Heart left ventricle (tissue), 16 donors: ENCODE measurements around the gene LYPLA2. TPM values are rescaled to one million over a fixed set of nuclear protein-coding genes. Genes with fewer than 3 reads are reported as not detected.
"Not testable (repeated sequence)": the region's sequence is repeated elsewhere in the genome, so short reads cannot be mapped to it uniquely, and the experiment has no call there.

Experiments used
- ATAC-seq, 4 donors: fragments of 200-7000 bp; cut with Tn5 transposase; one replicate each; pipeline ENCODE4 v1.9.1; 2020 to 2022; ENCODE audit warnings: moderate library complexity in 4 of 4, mild to moderate bottlenecking in 3 of 4, moderate number of reproducible peaks in 1 of 4
- DNase-seq, 5 donors: peaks; one replicate each; pipeline ENCODE4 v3.0.0-alpha.2; 2020
- H3K27ac ChIP-seq, 12 donors: fragments of 200-600 bp; sonication (generic) in 4 of 12; one replicate each; pipeline versions ENCODE4 v1.5.0 to v1.8.0; 2016 to 2022; ENCODE audit warnings: mild to moderate bottlenecking in 2 of 12
- H3K27me3 ChIP-seq, 9 donors: fragments of 200-600 bp; sonication (generic) in 2 of 9; one replicate each; pipeline versions ENCODE4 v1.5.1 to v1.8.0; 2016 to 2022; ENCODE audit warnings: mild to moderate bottlenecking in 3 of 9
- H3K36me3 ChIP-seq, 9 donors: fragments of 200-600 bp; sonication (generic) in 2 of 9; one replicate each; pipeline versions ENCODE4 v1.5.0 to v1.8.0; 2018 to 2022; ENCODE audit warnings: mild to moderate bottlenecking in 2 of 9
- H3K4me1 ChIP-seq, 12 donors: fragments of 200-600 bp; sonication (generic) in 4 of 12; one replicate each; pipeline versions ENCODE4 v1.5.0 to v1.8.0; 2016 to 2022; ENCODE audit warnings: mild to moderate bottlenecking in 3 of 12
- H3K4me3 ChIP-seq, 12 donors: fragments of 200-600 bp; sonication (generic) in 4 of 12; one replicate each; pipeline versions ENCODE4 v1.5.0 to v1.8.0; 2017 to 2022; ENCODE audit warnings: mild to moderate bottlenecking in 9 of 12, moderate library complexity in 4 of 12
- H3K9me3 ChIP-seq, 12 donors: fragments of 200-600 bp; sonication (generic) in 4 of 12; one replicate each; pipeline versions ENCODE4 v1.5.0 to v1.8.0; 2016 to 2022; ENCODE audit warnings: mild to moderate bottlenecking in 1 of 12
- POLR2A ChIP-seq, 2 donors: fragments of 450-650 bp; IDR thresholded peaks; one replicate each; pipeline ENCODE4 v1.6.1; 2017; ENCODE audit warnings: antibody characterized with exemption in 2 of 2, mild to moderate bottlenecking in 2 of 2, moderate library complexity in 2 of 2
- WGBS, 4 donors: extraction: QIAGEN DNeasy Blood & Tissue Kit in 2 of 4; methylation state at CpG; one replicate each; pipeline versions ENCODE4 v1.1.5 to v1.1.7; 2013 to 2018; 5-methylcytosine and 5-hydroxymethylcytosine counted together
- intact Hi-C, 10 donors: fragments of 100-400 bp; cut with DNase I; formaldehyde crosslinking; loops; one replicate each; pipeline versions ENCODE4 v1.11.1 to v1.14.2; 2022
- polyA plus RNA-seq, 2 donors: library from polyadenylated mRNA; stranded (reverse); fragments of 200-250 nt; gene quantifications; one replicate each; pipeline ENCODE4 v1.2.3, GENCODE V29; 2013
- total RNA-seq, 9 donors: library from RNA; depleted of rRNA in 2 of 9; stranded (reverse); fragments of >200 nt in 2 of 9; fragmentation: NEBNext Ultra II Directional in 3 of 9; extraction: Animal tissue kit (Norgen Biotek cat#: 25700) in 3 of 9; gene quantifications; one replicate each; pipeline versions ENCODE4 v1.1.0 to v1.2.4, GENCODE V29; 2016 to 2023
- TF ChIP-seq, protein P1 (sequence below), 12 donors: fragments of 200-600 bp; sonication (generic) in 4 of 12; IDR thresholded peaks; one replicate each; pipeline versions ENCODE4 v1.5.0 to v1.8.0; 2018 to 2022; ENCODE audit warnings: antibody characterized with exemption in 12 of 12, mild to moderate bottlenecking in 5 of 12
- donor health status: ischemic (EF 13 %, LVEDD 7.1; RV severe dilation, severe dysfunction).
- donor health status: healthy with polysubstance abuse.
- donor health status: DM: no; HTN: yes; CAD: no.
- donor health status: DM: no; HTN: no; CAD: no.
- donor health status: ischemic (EF 25% LVEDD 6.9; RV normal size, moderate dysfunction).
- donor health status: ischemic (EF 25% LVEDD 5.7; RV mildly dilated, moderate dysfunction).
- donor health status: healthy.
- donor health status: DM: yes; HTN: yes; CAD: no.
- donor health status: ischemic (EF 35%, LVEDD 5.7; RV mildly dilated, moderate dysfunction).
- donor health status: nonischemic (EF 11% LVEDD 7.7; RV severe dilation, severe dysfunction).
- donor health status: DM: yes; HTN: yes; CAD: no.
- donor health status: PGD.
- donor health status: ischemic (EF 29% LVEDD 5.4; RV normal size, mild dysfunction).
- donor health status: nonischemic (EF 23%, LVEDD 6.1; RV moderate dilation, normal function).

The LYPLA2 gene
- total and polyA plus RNA-seq, 11 donors, result 22.2 to 63.3 (median 29.5) TPM

DNA sequence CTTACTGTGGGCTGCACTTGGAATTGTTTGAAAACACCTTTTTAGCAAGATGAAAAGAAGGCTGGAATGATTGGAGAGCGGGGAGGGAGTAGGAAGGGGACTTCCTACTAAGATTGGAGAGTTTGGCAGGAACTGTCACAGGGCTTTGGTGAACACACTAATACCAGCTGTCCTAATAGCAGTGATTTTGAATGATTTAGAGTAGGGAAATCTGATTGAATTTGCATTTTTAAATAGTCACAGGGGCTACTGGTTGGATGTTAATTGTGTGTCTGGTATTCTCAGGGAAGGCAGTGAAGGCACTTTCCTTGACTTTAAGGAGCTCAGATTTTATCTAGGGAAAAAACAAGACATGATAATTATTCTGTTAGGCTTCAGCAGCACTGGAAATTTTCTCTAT lies 36.8 kb downstream of the LYPLA2 start:
- WGBS, 4 donors, result 67 to 72% (median 69%) methylated on average over 1 of the region's 1 CpG
- intact Hi-C loops, result loop anchor here in 3 of 10 donors (5.0 to 10.0 kb wide), 2 partner anchors 40 to 53 kb away; partner anchors contain the start of genes FUCA1 (in 2 of the 3) and PITHD1 (in 1 of the 3)

DNA sequence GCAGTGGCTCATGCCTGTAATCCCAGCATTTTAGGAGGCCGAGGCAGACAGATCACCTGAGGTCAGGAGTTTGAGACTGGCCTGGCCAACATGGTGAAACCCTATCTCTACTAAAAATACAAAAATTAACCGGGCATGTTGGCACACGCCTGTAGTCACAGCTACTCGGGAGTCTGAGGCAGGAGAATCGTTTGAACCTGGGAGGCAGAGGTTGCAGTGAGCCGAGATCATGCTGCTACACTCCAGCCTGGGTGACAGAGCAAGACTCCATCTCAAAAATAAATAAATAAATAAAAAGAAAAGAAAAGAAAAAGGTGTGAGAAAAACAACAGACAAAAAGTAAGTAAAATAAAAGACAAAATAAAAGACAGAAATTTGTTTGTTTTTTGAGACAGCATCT lies 43.2 kb downstream of the LYPLA2 start:
- intact Hi-C loops, H3K36me3 ChIP-seq, H3K27me3 ChIP-seq, H3K27ac ChIP-seq, H3K9me3 ChIP-seq, ATAC-seq, H3K4me3 ChIP-seq, DNase-seq: not testable (repeated sequence)
- peaks cover 0 to 12% (median 4%) of the 10 kb centered on the region in 12 donors for H3K4me1 ChIP-seq
- 80 to 85% (median 82%) methylated on average over 6 of the region's 6 CpGs for WGBS, 4 donors

More for the DNA sequence above, 36.8 kb downstream of the LYPLA2 start:
- peaks cover 0 to 18% (median 10%) of the 10 kb centered on the region in 12 donors for H3K4me1 ChIP-seq
- no peaks in the 10 kb centered on the region for H3K36me3 ChIP-seq
- H3K4me3 ChIP-seq, result no peak overlapping the region
- DNase-seq, result no peak
- H3K9me3 ChIP-seq, result no peaks in the 10 kb centered on the region
- no peak overlapping the region for H3K27ac ChIP-seq
- TF ChIP-seq POLR2A (IDR thresholded peaks at IDR 0.05), result no peak
- TF ChIP-seq, protein P1, sequence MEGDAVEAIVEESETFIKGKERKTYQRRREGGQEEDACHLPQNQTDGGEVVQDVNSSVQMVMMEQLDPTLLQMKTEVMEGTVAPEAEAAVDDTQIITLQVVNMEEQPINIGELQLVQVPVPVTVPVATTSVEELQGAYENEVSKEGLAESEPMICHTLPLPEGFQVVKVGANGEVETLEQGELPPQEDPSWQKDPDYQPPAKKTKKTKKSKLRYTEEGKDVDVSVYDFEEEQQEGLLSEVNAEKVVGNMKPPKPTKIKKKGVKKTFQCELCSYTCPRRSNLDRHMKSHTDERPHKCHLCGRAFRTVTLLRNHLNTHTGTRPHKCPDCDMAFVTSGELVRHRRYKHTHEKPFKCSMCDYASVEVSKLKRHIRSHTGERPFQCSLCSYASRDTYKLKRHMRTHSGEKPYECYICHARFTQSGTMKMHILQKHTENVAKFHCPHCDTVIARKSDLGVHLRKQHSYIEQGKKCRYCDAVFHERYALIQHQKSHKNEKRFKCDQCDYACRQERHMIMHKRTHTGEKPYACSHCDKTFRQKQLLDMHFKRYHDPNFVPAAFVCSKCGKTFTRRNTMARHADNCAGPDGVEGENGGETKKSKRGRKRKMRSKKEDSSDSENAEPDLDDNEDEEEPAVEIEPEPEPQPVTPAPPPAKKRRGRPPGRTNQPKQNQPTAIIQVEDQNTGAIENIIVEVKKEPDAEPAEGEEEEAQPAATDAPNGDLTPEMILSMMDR (IDR thresholded peaks at IDR 0.05), result no peak
- no peak for ATAC-seq
- no peaks in the 10 kb centered on the region for H3K27me3 ChIP-seq

DNA sequence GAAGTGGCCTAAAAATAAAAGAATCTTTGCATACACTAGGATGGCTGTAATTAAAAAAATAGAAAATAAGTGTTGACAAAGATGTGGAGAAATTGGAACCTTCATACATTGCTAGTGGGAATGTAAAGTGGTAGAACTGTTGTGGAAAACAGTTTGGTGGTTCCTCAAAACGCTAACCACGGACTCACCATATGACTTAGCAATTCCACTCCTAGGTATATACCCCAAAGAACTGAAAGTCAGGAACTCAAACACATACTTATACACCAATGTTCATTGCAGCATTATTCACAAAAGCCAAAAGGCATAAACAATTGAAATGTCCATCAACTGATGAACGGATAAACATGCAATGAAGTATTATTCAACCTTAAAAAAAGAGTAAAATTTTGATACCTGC lies 45.1 kb downstream of the LYPLA2 start:
- 70 to 86% (median 79%) methylated on average over 3 of the region's 3 CpGs for WGBS, 4 donors
- no peaks in the 10 kb centered on the region for H3K9me3 ChIP-seq
- no peak for DNase-seq
- no peaks in the 10 kb centered on the region for H3K36me3 ChIP-seq
- H3K4me1 ChIP-seq, result peaks cover 0 to 12% (median 4%) of the 10 kb centered on the region in 12 donors
- H3K27me3 ChIP-seq, result no peaks in the 10 kb centered on the region
- ATAC-seq, result no peak
- intact Hi-C loops, result no loop called here
- no peak overlapping the region for H3K27ac ChIP-seq
- no peak overlapping the region for H3K4me3 ChIP-seq
- TF ChIP-seq, protein P1 (IDR thresholded peaks at IDR 0.05), result no peak
- TF ChIP-seq POLR2A (IDR thresholded peaks at IDR 0.05), result no peak

DNA sequence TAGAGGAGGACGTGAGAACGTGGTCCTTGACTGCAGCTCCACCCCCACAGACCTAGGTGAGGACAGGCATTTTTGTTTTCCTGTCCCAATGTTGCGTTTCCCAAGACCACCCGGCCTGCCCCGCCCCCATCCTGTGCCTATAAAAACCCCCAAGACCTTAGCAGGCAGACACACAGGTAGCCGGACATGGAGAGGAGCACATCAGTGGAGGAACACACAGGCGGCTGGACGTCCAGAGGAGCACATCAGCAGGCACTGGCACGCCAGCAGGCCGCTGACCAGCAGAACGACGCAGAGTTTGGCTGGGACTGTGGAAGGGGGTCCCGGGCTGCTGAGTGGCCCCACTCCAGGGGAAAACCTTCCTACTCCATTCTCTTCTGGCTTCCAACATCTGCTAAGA lies 47.0 kb downstream of the LYPLA2 start:
- ATAC-seq (peak in 1 of 4 donors; percentile 46), DNase-seq (peak in 1 of 5 donors; percentile 20)
- TF ChIP-seq POLR2A (IDR thresholded peaks at IDR 0.05), result no peak
- TF ChIP-seq, protein P1 (IDR thresholded peaks at IDR 0.05), result no peak
- Histone ChIP-seq H3K27me3 (no peaks in the 10 kb centered on the region), H3K4me1 (peaks cover 0 to 12% (median 4%) of the 10 kb centered on the region in 12 donors), H3K4me3 (peak overlapping the region in 8 of 12 donors; percentile 34 to 49 (median 44)), H3K27ac (no peak overlapping the region), H3K36me3 (no peaks in the 10 kb centered on the region), H3K9me3 (no peaks in the 10 kb centered on the region)
- intact Hi-C loops, result no loop called here
- 20 to 27% (median 25%) methylated on average over 13 of the region's 13 CpGs for WGBS, 4 donors

DNA sequence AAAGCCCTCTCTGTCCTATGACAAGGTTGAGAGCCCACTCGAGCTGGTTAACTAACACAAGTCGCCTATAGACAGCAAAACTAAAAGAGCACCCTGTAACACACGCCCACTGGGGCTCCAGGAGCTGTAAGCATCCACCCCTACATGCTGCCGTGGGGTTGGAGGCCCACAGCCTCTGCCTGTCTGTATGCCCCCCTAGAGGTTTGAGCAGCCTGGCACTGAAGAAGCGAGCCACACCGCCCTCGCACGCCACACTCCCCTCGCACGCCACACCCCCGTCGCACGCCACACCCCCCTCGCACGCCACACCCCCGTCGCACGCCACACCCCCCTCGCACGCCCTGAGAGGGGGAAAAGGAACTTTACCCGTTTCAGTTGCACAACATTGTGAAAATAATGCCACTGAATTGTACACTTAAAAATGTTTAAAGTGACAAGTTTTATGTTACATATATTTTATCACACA lies 47.5 kb downstream of the LYPLA2 start:
- 0 to 1% (median 0%) methylated on average over 13 to 21 of the region's 21 CpGs for WGBS, 4 donors
- DNase-seq (peak; percentile 48 to 85 (median 64)), ATAC-seq (peak; percentile 88 to 99 (median 98))
- peaks cover 0 to under 1% (median 0%) of the 10 kb centered on the region in 9 donors for H3K36me3 ChIP-seq
- no peaks in the 10 kb centered on the region for H3K27me3 ChIP-seq
- intact Hi-C loops, result no loop called here
- no peak overlapping the region for H3K27ac ChIP-seq
- peaks cover 0 to 12% (median 4%) of the 10 kb centered on the region in 12 donors for H3K4me1 ChIP-seq
- H3K4me3 ChIP-seq, result peak overlapping the region in 10 of 12 donors; percentile 16 to 49 (median 40)
- no peak for TF ChIP-seq POLR2A (IDR thresholded peaks at IDR 0.05)
- TF ChIP-seq, protein P1 (IDR thresholded peaks at IDR 0.05), result no peak
- H3K9me3 ChIP-seq, result no peaks in the 10 kb centered on the region
